BJ (cell line): ENCODE data around the gene BANF1. TPM values are rescaled to one million over a fixed set of nuclear protein-coding genes. Genes with fewer than 3 reads are reported as not detected.

Experiments used
- CTCF ChIA-PET: fragments of 350-600 bp; formaldehyde crosslinking; extraction: SDS; loops from one replicate; lab custom pipeline; 2021; ENCODE audit warnings: antibody characterized with exemption, inconsistent platforms; lab: Yijun Ruan, JAX
- POLR2A ChIA-PET: fragments of 300-600 bp; sonication (Branson Sonifier 250); formaldehyde crosslinking; extraction: SDS; loops from one replicate; lab custom pipeline; 2021; ENCODE audit warnings: antibody characterized with exemption; lab: Charles Lee
- DNase-seq: peaks from one replicate; pipeline ENCODE4 v3.0.0-alpha.2; 2011; ENCODE audit warnings: low read depth
- H3K27me3 ChIP-seq: 2 replicates; pipeline ENCODE4 v1.6.0; 2011; ENCODE audit warnings: low read length; ENCODE audit not compliant: control insufficient read depth, insufficient read depth
- H3K36me3 ChIP-seq: 2 replicates; pipeline ENCODE4 v1.5.1; 2011; ENCODE audit warnings: low read length; ENCODE audit not compliant: control insufficient read depth, insufficient read depth
- H3K4me3 ChIP-seq: 2 replicates; pipeline ENCODE4 v1.5.1; 2011; ENCODE audit warnings: low read depth, mild to moderate bottlenecking, control low read depth, low read length
- CTCF ChIP-seq: IDR thresholded peaks from 2 replicates; pipeline ENCODE4 v1.5.1; 2011; ENCODE audit warnings: low read depth, mild to moderate bottlenecking, control low read depth, inconsistent platforms, low read length, moderate library complexity; ENCODE audit not compliant: insufficient read depth
- polyA plus RNA-seq: library from polyadenylated mRNA; depleted of rRNA; stranded (reverse); fragments of >200 nt; gene quantifications from 2 replicates; pipeline ENCODE4 v1.2.3, GENCODE V29; 2011

Gene BANF1
- polyA plus RNA-seq, 1 experiment: 210 TPM

- TF ChIP-seq CTCF: no peak
- DNase-seq: no peak
- ChIA-PET POLR2A (no interaction called here), CTCF (interaction anchor here (0.6 to 1.6 kb wide), 5 partner anchors 10 to 128 kb away, joined by 3 to 4 read pairs (median 3); partner anchors contain the start of genes CCDC85B and FIBP)
- Histone ChIP-seq H3K4me3 (no peak overlapping the region), H3K36me3 (peaks cover 19% of the 10 kb centered on the region), H3K27me3 (no peaks in the 10 kb centered on the region)
Observed at GRCh38 chr11:65978391-65979238, 23.7 kb upstream of the BANF1 start.

- Histone ChIP-seq H3K36me3 (peaks cover 19% of the 10 kb centered on the region), H3K4me3 (no peak overlapping the region), H3K27me3 (no peaks in the 10 kb centered on the region)
- no peak for DNase-seq
- ChIA-PET POLR2A (no interaction called here), CTCF (interaction anchor here (0.6 to 1.6 kb wide), 7 partner anchors 9 to 129 kb away, joined by 3 to 4 read pairs (median 3); partner anchors contain the start of genes CCDC85B and FIBP)
- no peak for TF ChIP-seq CTCF
Observed at GRCh38 chr11:65979261-65979759, 23.0 kb upstream of the BANF1 start.

GRCh38 chr11:65981101-65981740, 21.1 kb upstream of the BANF1 start:
- peaks cover 16% of the 10 kb centered on the region for H3K36me3 ChIP-seq
- no peak for DNase-seq
- ChIA-PET POLR2A (no interaction called here), CTCF (interaction anchor here (0.6 to 7.6 kb wide), 2 partner anchors 94 to 277 kb away, joined by 3 to 87 read pairs; partner anchors contain the start of genes CCDC85B and FIBP)
- no peaks in the 10 kb centered on the region for H3K27me3 ChIP-seq
- no peak for TF ChIP-seq CTCF
- no peak overlapping the region for H3K4me3 ChIP-seq

GRCh38 chr11:65981972-65982823, 20.1 kb upstream of the BANF1 start:
- CTCF ChIA-PET: interaction anchor here (0.6 to 7.6 kb wide), 4 partner anchors 95 to 276 kb away, joined by 3 to 87 read pairs (median 4); partner anchors contain the start of genes CCDC85B and FIBP
- POLR2A ChIA-PET: no interaction called here

More at GRCh38 chr11:65981972-65982823, 20.1 kb upstream of the BANF1 start:
- H3K27me3 ChIP-seq: no peaks in the 10 kb centered on the region
- DNase-seq: no peak
- TF ChIP-seq CTCF: no peak
- H3K4me3 ChIP-seq: no peak overlapping the region
- peaks cover 12% of the 10 kb centered on the region for H3K36me3 ChIP-seq
